Activated CD4-positive, CD25-positive, alpha-beta regulatory T cell treated with anti-CD3 and anti-CD28 coated beads, Interleukin-2, amount 50 U/mL, for 16 hours (primary cell): ENCODE data around the gene TFF2.

ENCODE experiments used
- DNase-seq: peaks from one replicate; pipeline ENCODE4 v3.0.0-alpha.2; 2020; ENCODE audit warnings: low read depth, low spot score

The TFF2 gene

DNA sequence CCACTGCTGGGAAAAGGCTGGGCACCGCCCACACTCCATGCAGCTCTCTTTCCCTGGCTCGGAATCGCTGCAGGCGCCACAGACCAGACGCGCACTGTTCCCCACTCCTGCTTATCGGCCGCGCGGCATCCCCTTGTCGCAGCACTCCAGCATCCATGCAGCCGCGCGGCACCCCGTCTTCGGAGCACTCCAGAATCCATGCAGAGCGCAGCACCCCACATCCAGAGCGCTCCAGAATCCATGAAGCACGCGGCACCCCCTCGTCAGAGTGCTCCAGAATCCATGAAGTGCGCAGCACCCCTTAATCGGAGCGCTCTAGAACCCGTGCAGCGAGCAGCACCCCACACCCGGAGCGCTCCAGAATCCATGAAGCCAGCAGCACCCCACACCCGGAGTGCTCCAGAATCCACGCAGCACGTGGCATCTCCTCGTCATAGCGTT is 45.1 kb downstream of the TFF2 start:
- DNase-seq = no peak

DNA sequence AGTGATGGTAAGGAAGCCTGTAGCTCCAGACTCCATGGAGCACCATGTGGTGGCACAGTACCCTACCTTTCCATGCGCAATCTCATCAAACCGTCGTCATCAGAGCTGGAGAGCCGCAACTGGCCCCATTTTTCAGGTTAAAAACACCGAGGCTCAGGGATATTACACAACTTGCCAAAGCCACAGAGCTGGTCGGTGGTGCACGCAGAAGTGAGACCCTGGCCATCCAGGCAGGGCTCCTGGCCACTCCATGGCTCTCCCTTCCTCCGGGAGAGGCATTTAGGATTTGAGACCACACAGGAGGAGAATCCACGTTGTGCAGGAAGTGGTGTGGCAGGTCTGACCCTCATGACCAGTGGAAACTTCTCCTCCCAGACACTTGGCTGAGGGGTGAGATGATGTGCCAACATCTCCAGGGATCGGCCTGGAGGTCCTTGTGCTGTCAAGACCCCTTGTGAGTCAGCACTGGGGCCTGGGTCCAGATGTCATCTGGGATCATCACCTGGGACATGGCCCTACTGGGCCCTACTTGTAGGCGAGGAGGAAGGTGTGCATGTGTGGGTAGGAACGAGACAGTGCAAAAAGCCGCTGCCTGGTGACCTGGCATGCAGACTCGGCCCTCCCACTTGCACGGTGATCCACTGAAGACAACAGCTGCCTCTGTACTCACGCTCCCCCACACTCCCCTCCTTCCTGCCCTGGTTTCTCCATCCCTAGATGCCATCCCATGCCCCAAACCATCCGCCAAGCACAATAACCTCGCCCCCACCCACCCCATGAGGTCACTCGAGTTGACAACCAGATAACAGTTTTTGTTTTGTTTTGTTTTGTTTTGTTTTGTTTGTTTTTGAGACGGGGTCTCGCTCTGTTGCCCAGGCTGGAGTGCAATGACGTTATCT is 46.0 kb downstream of the TFF2 start:
- no peak for DNase-seq

DNA sequence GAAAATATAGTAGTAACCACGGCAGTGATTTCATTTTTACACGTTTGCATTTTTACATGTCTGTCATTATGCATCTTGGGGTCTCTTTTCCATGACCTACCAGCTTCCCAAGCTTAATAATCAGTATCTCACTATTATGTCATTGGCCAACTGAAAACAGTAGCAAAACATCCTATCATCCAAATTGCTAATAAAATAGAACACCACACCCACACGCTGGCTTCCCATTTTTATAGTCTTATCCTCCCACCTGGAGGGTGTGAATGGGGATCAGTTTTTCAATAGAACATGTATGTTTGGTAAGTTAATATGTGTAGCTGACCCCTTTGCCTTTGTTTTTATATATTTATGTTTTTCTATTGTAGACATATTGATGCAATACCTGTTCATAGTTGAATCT is 47.4 kb downstream of the TFF2 start:
- no peak for DNase-seq

DNA sequence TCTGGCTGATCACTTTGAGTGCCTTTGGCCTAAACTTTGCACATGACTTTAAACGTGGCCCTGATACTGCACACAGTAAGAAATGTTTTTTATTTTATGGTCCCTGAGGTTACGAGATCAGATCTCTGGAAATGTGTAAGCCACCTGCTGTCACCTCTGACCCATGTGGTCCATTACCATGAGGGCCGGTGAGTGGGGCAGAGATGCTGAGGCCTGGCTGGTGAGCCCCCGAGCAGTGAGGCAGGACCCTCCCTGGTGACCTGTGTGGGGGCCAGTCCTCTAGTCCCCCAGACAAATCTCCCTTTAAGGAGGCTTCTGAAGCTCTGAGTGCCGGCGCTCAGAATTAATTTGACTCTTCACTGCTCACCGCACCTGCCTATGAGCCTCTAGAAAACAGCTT is 48.0 kb downstream of the TFF2 start:
- DNase-seq = no peak

DNA sequence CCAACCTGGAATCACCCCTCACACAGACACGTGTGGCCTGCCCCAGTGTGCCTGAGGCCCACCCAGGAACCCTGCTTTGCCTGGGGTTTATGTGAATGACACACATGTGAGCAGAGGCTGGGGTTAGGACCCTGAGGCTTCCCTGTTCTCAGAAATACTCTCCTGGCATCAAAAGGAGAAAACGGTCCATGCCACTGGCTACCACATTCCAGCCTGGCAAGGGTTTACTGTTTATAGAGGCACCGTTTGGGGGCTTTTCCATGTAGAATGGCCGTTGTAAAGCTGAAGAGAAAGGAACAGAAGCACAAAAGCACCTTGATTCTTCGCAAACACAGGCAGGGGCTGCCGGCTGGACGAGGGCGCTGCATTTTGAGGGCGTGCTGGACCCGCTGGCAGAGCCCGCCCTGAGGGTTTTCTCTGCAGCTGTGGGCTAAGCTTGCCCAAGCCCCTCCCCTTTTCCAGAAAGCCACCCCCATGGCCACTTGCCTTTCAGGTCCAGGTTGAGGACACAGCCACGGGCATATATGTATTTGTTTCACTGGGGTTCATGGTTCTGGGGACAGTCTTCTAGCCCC is 48.6 kb downstream of the TFF2 start:
- DNase-seq = no peak

DNA sequence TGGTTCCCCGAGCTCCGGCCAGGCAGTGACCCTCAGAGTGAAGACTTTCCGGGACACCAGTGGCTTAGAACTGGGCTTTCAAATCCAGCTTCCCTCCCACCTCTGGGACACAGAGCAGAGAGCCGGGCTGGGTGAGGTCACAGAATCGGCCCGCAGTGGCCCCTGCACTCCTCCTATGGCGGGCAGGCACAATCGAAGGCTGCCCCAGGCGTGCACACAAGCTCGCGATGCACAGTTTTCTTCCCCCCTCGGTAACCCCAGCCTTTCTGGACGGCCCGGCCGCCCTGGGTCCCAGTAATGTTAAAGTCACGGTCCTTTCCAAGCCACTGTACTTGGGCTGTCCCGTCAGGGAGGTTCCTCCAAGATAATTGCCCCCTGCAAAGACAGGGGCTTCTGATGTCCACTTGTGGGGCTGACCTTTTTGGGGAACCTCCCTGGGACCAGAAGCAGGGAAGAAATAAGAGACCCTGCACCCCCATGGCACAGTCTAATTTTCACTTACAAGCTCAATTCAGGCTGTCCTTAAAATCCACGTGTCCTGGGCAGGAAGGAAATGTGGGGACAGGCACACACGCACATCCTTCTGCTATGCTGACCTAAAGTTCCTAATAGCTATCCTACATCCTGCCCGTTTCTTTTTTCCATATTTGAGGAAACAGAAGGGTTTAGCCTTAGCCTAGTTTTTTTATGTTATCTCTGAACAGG is 49.3 kb downstream of the TFF2 start:
- no peak for DNase-seq

DNA sequence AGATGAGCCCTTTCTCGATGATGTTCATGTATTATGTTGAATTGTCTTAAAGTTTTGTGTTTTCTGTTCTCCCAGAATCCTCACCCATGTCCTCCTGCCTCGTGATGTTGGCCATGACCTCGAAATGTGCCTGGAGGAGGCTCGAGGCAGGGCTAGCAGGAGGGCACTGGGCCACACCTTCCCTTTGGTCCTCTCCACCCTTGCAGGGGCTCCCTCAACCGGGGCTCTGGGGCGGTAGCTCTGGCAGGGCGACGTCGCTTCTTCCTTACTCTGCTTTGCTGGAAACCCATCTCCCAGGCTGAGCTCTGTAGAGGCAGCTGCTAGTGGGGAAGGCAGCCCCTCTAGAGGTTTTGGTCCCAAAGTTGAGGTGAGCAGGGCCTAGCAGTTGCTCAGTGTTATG is 49.8 kb downstream of the TFF2 start:
- DNase-seq = no peak

DNA sequence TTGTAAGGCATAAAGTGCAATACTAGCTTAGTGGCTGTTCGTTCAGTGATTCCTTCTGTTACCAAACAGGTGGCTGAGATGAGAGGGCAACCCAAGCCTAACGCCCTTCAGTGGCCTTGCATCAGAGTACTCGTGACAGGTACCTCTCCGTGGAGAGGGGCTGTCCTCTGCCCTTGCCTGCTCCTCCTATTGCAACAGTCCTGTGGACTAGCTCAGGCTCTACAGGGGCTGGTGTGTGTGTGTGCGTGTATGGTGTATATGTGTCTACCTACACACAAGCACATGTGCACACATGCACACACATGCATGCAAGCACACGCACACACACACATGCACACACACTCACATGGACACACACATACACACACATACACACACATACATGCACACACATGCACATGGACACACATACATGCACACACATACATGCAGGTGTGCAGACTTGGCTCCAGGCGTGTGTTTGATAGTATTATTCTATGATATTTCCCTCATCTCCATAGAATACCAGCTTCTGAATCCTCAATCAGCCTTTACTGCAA is 50.7 kb downstream of the TFF2 start:
- no peak for DNase-seq

DNA sequence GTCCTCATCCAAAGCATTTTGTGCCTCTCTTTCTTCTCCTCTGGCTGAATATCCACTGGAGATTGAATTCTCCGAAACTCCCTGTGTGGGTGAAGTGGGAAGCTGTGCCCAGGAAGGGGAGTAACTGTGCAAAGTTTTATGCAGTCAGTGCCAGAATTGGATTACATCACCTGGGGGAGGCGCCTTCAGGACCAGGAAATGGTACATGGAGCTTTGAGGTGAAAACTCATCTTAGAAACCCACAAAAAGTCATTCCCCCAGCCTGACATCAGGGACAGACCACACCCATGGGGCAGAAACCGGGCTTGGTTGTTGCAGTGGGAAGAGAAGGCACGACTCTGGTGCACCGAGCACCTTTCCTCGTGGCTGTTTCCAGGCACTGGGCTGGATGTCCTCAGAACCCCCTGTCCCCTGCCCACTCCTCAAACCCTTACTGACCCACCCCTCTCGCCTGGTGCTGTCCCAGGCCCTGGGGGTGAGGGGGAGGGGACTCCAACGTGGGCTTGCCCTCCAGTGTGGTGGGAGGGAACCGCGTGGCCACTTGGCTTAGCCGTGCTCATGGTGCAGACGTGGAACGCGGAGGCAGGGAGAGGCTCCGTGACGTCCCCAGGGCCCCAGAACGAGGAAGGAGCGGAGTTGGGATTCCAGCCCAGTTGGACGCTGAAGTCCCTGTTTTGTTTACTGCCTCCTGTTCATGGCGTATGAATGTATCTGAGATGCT is 51.3 kb downstream of the TFF2 start:
- no peak for DNase-seq

DNA sequence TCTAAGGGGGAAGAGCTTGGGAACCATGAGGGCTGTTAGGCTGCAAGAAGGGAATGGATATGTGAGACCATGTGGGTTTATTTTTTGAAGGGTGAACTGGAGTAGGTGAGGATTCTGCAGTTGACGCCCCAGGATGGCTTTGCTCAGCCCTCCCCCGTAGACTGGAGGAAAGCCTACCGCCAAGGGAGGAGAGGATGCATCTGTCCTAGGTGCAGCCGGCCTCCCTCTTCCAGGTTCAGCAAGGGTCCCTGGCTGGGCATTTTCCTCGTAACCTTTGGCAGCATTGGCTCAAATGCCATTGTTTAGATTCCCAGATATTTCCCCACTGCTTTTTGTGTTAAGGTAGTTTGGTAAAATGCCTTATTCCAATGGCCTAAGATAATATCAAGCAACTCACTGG is 52.1 kb downstream of the TFF2 start:
- no peak for DNase-seq

DNA sequence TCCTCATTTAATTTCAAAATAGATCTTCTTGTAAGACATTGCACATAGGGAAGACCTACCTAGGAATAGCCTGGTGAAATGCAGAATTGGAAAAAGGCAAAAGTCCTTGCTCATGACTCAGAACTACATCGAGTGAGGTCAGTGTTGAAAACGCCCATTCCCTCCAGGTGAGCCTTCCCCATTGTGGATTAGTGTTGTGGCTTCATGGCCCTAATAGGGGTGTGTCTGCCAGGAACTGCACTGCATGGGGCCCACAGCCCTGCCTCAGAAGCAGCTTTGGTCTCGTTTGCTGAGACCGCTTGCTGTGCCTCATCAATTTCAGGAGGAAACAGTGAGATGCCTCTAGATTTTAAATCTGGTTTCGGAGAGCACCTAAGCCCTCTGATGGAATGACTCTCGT is 52.6 kb downstream of the TFF2 start:
- DNase-seq = no peak

DNA sequence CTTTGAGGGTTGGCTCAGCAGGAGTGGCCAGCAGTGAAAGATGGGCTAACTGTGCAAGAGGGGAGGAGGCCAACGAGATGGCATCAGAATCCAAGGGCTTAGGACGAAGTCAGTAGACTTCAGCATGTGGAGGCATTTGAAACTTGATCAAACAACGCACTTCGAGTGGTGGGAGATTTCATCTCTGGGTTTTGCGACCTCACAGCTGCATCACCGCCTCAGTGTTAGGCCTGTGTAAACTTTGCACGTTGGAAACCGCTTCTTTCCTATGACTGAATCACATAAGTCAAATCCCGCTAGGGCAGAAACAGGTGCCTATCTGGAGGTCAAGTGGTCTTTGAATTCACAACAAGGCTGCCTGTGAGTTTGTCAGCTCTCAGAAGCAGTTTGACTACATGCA is 53.4 kb downstream of the TFF2 start:
- DNase-seq = no peak

DNA sequence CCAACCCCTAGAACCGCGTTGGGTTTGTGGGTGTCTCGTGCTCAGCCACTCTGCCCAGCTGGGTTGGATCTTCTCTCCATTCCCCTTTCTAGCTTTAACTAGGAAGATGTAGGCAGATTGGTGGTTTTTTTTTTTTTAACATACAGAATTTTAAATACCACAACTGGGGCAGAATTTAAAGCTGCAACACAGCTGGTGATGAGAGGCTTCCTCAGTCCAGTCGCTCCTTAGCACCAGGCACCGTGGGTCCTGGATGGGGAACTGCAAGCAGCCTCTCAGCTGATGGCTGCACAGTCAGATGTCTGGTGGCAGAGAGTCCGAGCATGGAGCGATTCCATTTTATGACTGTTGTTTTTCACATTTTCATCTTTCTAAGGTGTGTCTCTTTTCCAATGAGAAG is 54.3 kb downstream of the TFF2 start:
- DNase-seq = no peak
